ENCODE measurements around the gene SCTR.

Gene SCTR

GRCh38 chr2:119486886-119487285 is 37.4 kb downstream of the SCTR start:
- DNase-seq: no peak

GRCh38 chr2:119486196-119486827 is 38.0 kb downstream of the SCTR start:
- DNase-seq: no peak

GRCh38 chr2:119485336-119486110 is 38.8 kb downstream of the SCTR start:
- DNase-seq: no peak

- DNase-seq: no peak
These were observed 39.4 kb downstream of the SCTR start for GRCh38 chr2:119484834-119485233.

- DNase-seq: no peak
These were observed 40.2 kb downstream of the SCTR start for GRCh38 chr2:119483896-119484718.

GRCh38 chr2:119483395-119483753 is 40.9 kb downstream of the SCTR start:
- DNase-seq: no peak

GRCh38 chr2:119482481-119483394 is 41.5 kb downstream of the SCTR start:
- no peak for DNase-seq

- no peak for DNase-seq
These were observed 42.5 kb downstream of the SCTR start for GRCh38 chr2:119481501-119482455.

- no peak for DNase-seq
These were observed 43.6 kb downstream of the SCTR start for GRCh38 chr2:119480718-119481142.

GRCh38 chr2:119480184-119480583 is 44.1 kb downstream of the SCTR start:
- DNase-seq: no peak

GRCh38 chr2:119478978-119479295 is 45.3 kb downstream of the SCTR start:
- no peak for DNase-seq

- DNase-seq: no peak
These were observed 45.9 kb downstream of the SCTR start for GRCh38 chr2:119478188-119478977.

- DNase-seq: no peak
These were observed 47.2 kb downstream of the SCTR start for GRCh38 chr2:119477113-119477505.

- no peak for DNase-seq
These were observed 47.8 kb downstream of the SCTR start for GRCh38 chr2:119476301-119477112.

GRCh38 chr2:119475857-119476244 is 48.4 kb downstream of the SCTR start:
- no peak for DNase-seq

- no peak for DNase-seq
These were observed 48.9 kb downstream of the SCTR start for GRCh38 chr2:119475225-119475856.

GRCh38 chr2:119474371-119475224 is 49.7 kb downstream of the SCTR start:
- no peak for DNase-seq

- DNase-seq: no peak
These were observed 50.5 kb downstream of the SCTR start for GRCh38 chr2:119473621-119474370.
